ENCODE measurements around the gene ANGEL1. TPM values are rescaled to one million over a fixed set of nuclear protein-coding genes. Genes with fewer than 3 reads are reported as not detected.

Gene ANGEL1
- total RNA-seq, 1 experiment from 2014 or later, result 31.7 TPM

GRCh38 chr14:76755610-76756370 lies 56.9 kb downstream of the ANGEL1 start:
- no peak for DNase-seq
- Histone ChIP-seq H3K4me3 (no peak overlapping the region), H2AFZ (no peak overlapping the region), H3K27me3 (ENCODE audit: insufficient read depth, low read depth) (peaks cover 91% of the 10 kb centered on the region), H3F3A (ENCODE audit: insufficient read depth, low read depth) (no peaks in the 10 kb centered on the region; the same call in 1 of the 2 replicates), H3K4me2 (no peak overlapping the region), H3K9me2 (ENCODE audit: insufficient read depth) (no peaks in the 10 kb centered on the region), H3K36me3 (ENCODE audit: low read depth) (no peaks in the 10 kb centered on the region), H3K27ac (no peak overlapping the region), H4K20me1 (ENCODE audit: insufficient read depth) (no peaks in the 10 kb centered on the region), H3K4me1 (replicated peaks; ENCODE audit: insufficient read depth) (no peaks in the 10 kb centered on the region), H3K9me3 (ENCODE audit: insufficient read depth, low read depth) (no peaks in the 10 kb centered on the region), H3K79me2 (ENCODE audit: low read depth) (no peaks in the 10 kb centered on the region)
- TF ChIP-seq, protein P1, sequence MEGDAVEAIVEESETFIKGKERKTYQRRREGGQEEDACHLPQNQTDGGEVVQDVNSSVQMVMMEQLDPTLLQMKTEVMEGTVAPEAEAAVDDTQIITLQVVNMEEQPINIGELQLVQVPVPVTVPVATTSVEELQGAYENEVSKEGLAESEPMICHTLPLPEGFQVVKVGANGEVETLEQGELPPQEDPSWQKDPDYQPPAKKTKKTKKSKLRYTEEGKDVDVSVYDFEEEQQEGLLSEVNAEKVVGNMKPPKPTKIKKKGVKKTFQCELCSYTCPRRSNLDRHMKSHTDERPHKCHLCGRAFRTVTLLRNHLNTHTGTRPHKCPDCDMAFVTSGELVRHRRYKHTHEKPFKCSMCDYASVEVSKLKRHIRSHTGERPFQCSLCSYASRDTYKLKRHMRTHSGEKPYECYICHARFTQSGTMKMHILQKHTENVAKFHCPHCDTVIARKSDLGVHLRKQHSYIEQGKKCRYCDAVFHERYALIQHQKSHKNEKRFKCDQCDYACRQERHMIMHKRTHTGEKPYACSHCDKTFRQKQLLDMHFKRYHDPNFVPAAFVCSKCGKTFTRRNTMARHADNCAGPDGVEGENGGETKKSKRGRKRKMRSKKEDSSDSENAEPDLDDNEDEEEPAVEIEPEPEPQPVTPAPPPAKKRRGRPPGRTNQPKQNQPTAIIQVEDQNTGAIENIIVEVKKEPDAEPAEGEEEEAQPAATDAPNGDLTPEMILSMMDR (conservative IDR thresholded peaks at IDR 0.05), result no peak
- no peak for TF ChIP-seq EZH2 (IDR thresholded peaks at IDR 0.05; ENCODE audit: low read depth)
- CTCF ChIA-PET, result no interaction called here
- POLR2A ChIA-PET (ENCODE audit: unreplicated experiment), result no interaction called here
- no TSS peak for BruUV-seq (replicated peaks)
- intact Hi-C loops (cut with micrococcal nuclease; ENCODE audit: unreplicated experiment), result loop anchor here (10.0 kb wide), 1 partner anchor 371 kb away; no protein-coding TSS in a partner anchor

- intact Hi-C loops (cut with micrococcal nuclease; ENCODE audit: unreplicated experiment), result loop anchor here (10.0 kb wide), 1 partner anchor 370 kb away; no protein-coding TSS in a partner anchor
- Histone ChIP-seq H2AFZ (no peak overlapping the region), H4K20me1 (ENCODE audit: insufficient read depth) (no peaks in the 10 kb centered on the region), H3K4me3 (no peak overlapping the region), H3K79me2 (ENCODE audit: low read depth) (no peaks in the 10 kb centered on the region), H3K27ac (no peak overlapping the region), H3K9me2 (ENCODE audit: insufficient read depth) (no peaks in the 10 kb centered on the region), H3F3A (ENCODE audit: insufficient read depth, low read depth) (no peaks in the 10 kb centered on the region; the same call in 1 of the 2 replicates), H3K9me3 (ENCODE audit: insufficient read depth, low read depth) (no peaks in the 10 kb centered on the region), H3K36me3 (ENCODE audit: low read depth) (no peaks in the 10 kb centered on the region), H3K4me1 (replicated peaks; ENCODE audit: insufficient read depth) (no peaks in the 10 kb centered on the region), H3K4me2 (no peak overlapping the region), H3K27me3 (ENCODE audit: insufficient read depth, low read depth) (peaks cover 79% of the 10 kb centered on the region)
- DNase-seq, result no peak
- POLR2A ChIA-PET (ENCODE audit: unreplicated experiment), result no interaction called here
- TF ChIP-seq EZH2 (IDR thresholded peaks at IDR 0.05; ENCODE audit: low read depth), result no peak
- TF ChIP-seq, protein P1 (conservative IDR thresholded peaks at IDR 0.05), result no peak
- CTCF ChIA-PET, result no interaction called here
- no TSS peak for BruUV-seq (replicated peaks)
Observed at GRCh38 chr14:76754586-76754985, 58.1 kb downstream of the ANGEL1 start.

DNA sequence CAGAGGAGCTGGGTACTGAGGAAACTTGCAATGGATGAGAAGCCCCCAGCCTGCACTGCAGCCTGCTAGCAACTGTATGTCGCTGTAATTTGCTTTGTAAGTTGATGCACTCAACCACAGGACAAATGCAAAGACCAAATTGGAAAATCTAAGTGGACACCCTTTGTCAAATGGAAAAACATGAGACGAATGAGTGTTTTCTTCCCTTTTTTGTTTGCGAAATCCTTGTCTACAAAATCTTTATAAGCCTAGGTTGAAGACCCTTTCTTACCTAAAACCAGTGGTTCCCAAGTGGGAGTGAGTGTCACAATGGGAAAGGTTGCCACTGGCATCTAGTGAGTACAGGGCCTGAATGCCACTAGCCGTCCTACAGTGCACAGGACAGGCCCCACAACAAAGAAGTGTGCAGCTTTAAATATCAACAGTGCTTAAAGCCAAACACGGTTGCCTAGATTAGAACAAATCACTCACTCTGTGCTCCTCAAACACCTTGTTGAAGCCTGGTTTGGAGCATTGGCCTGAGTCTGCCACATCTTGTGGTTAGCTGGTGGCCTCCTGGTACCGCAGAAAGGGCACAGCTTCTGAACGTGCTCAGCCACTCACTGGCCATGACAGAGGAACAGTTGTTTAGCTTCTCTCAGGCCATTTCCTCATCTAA lies 59.0 kb downstream of the ANGEL1 start:
- BruUV-seq (replicated peaks), result no TSS peak
- H4K20me1 ChIP-seq (ENCODE audit: insufficient read depth), result no peaks in the 10 kb centered on the region
- ChIA-PET CTCF (no interaction called here), POLR2A (ENCODE audit: unreplicated experiment) (no interaction called here)
- no peak overlapping the region for H2AFZ ChIP-seq
- H3K27ac ChIP-seq, result no peak overlapping the region
- DNase-seq, result no peak
- no peaks in the 10 kb centered on the region for H3K9me3 ChIP-seq (ENCODE audit: insufficient read depth, low read depth)
- no peaks in the 10 kb centered on the region for H3K36me3 ChIP-seq (ENCODE audit: low read depth)
- H3K4me1 ChIP-seq (replicated peaks; ENCODE audit: insufficient read depth), result no peaks in the 10 kb centered on the region
- H3F3A ChIP-seq (ENCODE audit: insufficient read depth, low read depth), result no peaks in the 10 kb centered on the region; the same call in 1 of the 2 replicates
- no peak overlapping the region for H3K4me3 ChIP-seq
- peaks cover 77% of the 10 kb centered on the region for H3K27me3 ChIP-seq (ENCODE audit: insufficient read depth, low read depth)
- H3K9me2 ChIP-seq (ENCODE audit: insufficient read depth), result no peaks in the 10 kb centered on the region
- H3K4me2 ChIP-seq, result no peak overlapping the region
- intact Hi-C loops (cut with micrococcal nuclease; ENCODE audit: unreplicated experiment), result loop anchor here (10.0 kb wide), 1 partner anchor 369 kb away; no protein-coding TSS in a partner anchor
- no peaks in the 10 kb centered on the region for H3K79me2 ChIP-seq (ENCODE audit: low read depth)
- no peak for TF ChIP-seq EZH2 (IDR thresholded peaks at IDR 0.05; ENCODE audit: low read depth)
- TF ChIP-seq, protein P1 (conservative IDR thresholded peaks at IDR 0.05), result no peak
